Endometrial microvascular endothelial cells (primary cell): ENCODE data around the gene OOSP4A. TPM values are rescaled to one million over a fixed set of nuclear protein-coding genes. Genes with fewer than 3 reads are reported as not detected.

Experiments used
- in situ Hi-C: cut with HindIII; loops from 2 replicates; pipeline ENCODE4 v1.10.0; 2017; ENCODE audit warnings: low sequenced_read_pairs, low pct_unique_long_range_greater_than_20kb; ENCODE audit errors: inconsistent ontology term
- total RNA-seq: library from RNA; depleted of rRNA; stranded (reverse); fragments of >200 nt; gene quantifications from one replicate; pipeline ENCODE4 v1.2.3, GENCODE V29; 2015; ENCODE audit errors: inconsistent ontology term

The OOSP4A gene
- total RNA-seq = not detected

- in situ Hi-C loops = no loop called here
Observed at GRCh38 chr11:59963733-59964132, at the start of gene OOSP4A. Gene OOSP4A (plus strand): TSS chr11:59964033. CDS start chr11:59964033, 0 bp downstream.

GRCh38 chr11:59918480-59918879 lies 45.4 kb upstream of the OOSP4A start:
- in situ Hi-C loops = no loop called here

GRCh38 chr11:59918987-59919589 lies 44.7 kb upstream of the OOSP4A start:
- in situ Hi-C loops = no loop called here

- in situ Hi-C loops = no loop called here
Observed at GRCh38 chr11:59923813-59924212, 40.0 kb upstream of the OOSP4A start.

GRCh38 chr11:59931688-59932087 lies 32.1 kb upstream of the OOSP4A start:
- in situ Hi-C loops = no loop called here

GRCh38 chr11:59938132-59938531 lies 25.7 kb upstream of the OOSP4A start, which contains the start of gene OOSP1:
Gene OOSP1 (plus strand): TSS chr11:59938432. CDS start chr11:59938455, 23 bp downstream.
- in situ Hi-C loops = no loop called here

- in situ Hi-C loops = no loop called here
Observed at GRCh38 chr11:59938718-59939117, 25.1 kb upstream of the OOSP4A start.

GRCh38 chr11:59939482-59939881 lies 24.4 kb upstream of the OOSP4A start:
- in situ Hi-C loops = no loop called here

GRCh38 chr11:59941091-59941490 lies 22.7 kb upstream of the OOSP4A start:
- in situ Hi-C loops = no loop called here

GRCh38 chr11:59943997-59944714 lies 19.7 kb upstream of the OOSP4A start:
- in situ Hi-C loops = no loop called here

GRCh38 chr11:59944720-59945119 lies 19.1 kb upstream of the OOSP4A start:
- in situ Hi-C loops = no loop called here

GRCh38 chr11:59953463-59954218 lies 10.2 kb upstream of the OOSP4A start:
- in situ Hi-C loops = no loop called here

GRCh38 chr11:59954219-59954847 lies 9.5 kb upstream of the OOSP4A start:
- in situ Hi-C loops = no loop called here

- in situ Hi-C loops = no loop called here
Observed at GRCh38 chr11:59957094-59957493, 6.7 kb upstream of the OOSP4A start.

GRCh38 chr11:59960502-59961381 lies 3.1 kb upstream of the OOSP4A start:
- in situ Hi-C loops = no loop called here

GRCh38 chr11:59962107-59962482 lies 1.7 kb upstream of the OOSP4A start:
- in situ Hi-C loops = no loop called here

- in situ Hi-C loops = no loop called here
Observed at GRCh38 chr11:59965424-59965823, 1.6 kb downstream of the OOSP4A start.

- in situ Hi-C loops = no loop called here
Observed at GRCh38 chr11:59966201-59966600, 2.4 kb downstream of the OOSP4A start.
